GM18499 (cell line): Measurements from ENCODE around the gene MED25.

Experiments used
- ATAC-seq: cut with Tn5 transposase; IDR thresholded peaks from one replicate; pipeline ENCODE4 v1.9.1; 2021; ENCODE audit warnings: moderate number of reproducible peaks; ENCODE audit not compliant: insufficient read depth, unreplicated experiment

MED25 gene

GRCh38 chr19:49869484-49870308 lies 51.6 kb downstream of the MED25 start:
- peak; percentile 47 for ATAC-seq

GRCh38 chr19:49870309-49870901 lies 52.3 kb downstream of the MED25 start:
- ATAC-seq, result no peak

- ATAC-seq, result no peak
Observed at GRCh38 chr19:49871349-49871985, 53.4 kb downstream of the MED25 start.

GRCh38 chr19:49872245-49873128 lies 54.4 kb downstream of the MED25 start:
- ATAC-seq, result no peak

GRCh38 chr19:49873129-49873521 lies 55.0 kb downstream of the MED25 start:
- ATAC-seq, result no peak

GRCh38 chr19:49873834-49874233 lies 55.7 kb downstream of the MED25 start:
- ATAC-seq, result no peak

GRCh38 chr19:49874503-49875157 lies 56.5 kb downstream of the MED25 start:
- ATAC-seq, result no peak

- ATAC-seq, result no peak
Observed at GRCh38 chr19:49875177-49875576, 57.1 kb downstream of the MED25 start.

GRCh38 chr19:49875857-49876421 lies 57.9 kb downstream of the MED25 start:
- no peak for ATAC-seq

GRCh38 chr19:49876422-49877019 lies 58.4 kb downstream of the MED25 start:
- ATAC-seq, result peak; percentile 34

GRCh38 chr19:49877020-49877878 lies 59.2 kb downstream of the MED25 start, which contains the start of the genes AKT1S1 and TBC1D17:
AKT1S1 (minus strand) TSS chr19:49877355; CDS start chr19:49873295, 4,060 bp downstream.
TBC1D17 (plus strand) TSS chr19:49877702; CDS start chr19:49877724, 22 bp downstream.
- ATAC-seq, result peak; percentile 46

GRCh38 chr19:49877879-49878743 lies 60.0 kb downstream of the MED25 start:
- peak; percentile 8 for ATAC-seq

GRCh38 chr19:49878744-49879070 lies 60.6 kb downstream of the MED25 start:
- ATAC-seq, result no peak

- no peak for ATAC-seq
Observed at GRCh38 chr19:49879243-49879963, 61.3 kb downstream of the MED25 start.

GRCh38 chr19:49880162-49880869 lies 62.2 kb downstream of the MED25 start:
- no peak for ATAC-seq

- no peak for ATAC-seq
Observed at GRCh38 chr19:49881186-49881585, 63.1 kb downstream of the MED25 start.
